H1 (cell line): ENCODE results near the gene CCSER2. TPM values are rescaled to one million over a fixed set of nuclear protein-coding genes. Genes with fewer than 3 reads are reported as not detected.

Source experiments
- ATF3 ChIP-seq: IDR thresholded peaks from 2 replicates; pipeline ENCODE4 v1.6.1; 2011; ENCODE audit warnings: low read depth, mild to moderate bottlenecking, low read length; ENCODE audit not compliant: insufficient read depth
- CEBPB ChIP-seq: IDR thresholded peaks from 2 replicates; pipeline ENCODE4 v1.6.1; 2012; ENCODE audit warnings: low read depth, low read length
- CTCF ChIP-seq, 3 experiments: IDR thresholded peaks; 1 replicate in 2 of 3; 2 replicates in 1 of 3; pipeline versions ENCODE4 v1.5.1 to v1.6.1; 2011; ENCODE audit warnings: low read length in 3 of 3, mild to moderate bottlenecking in 3 of 3, inconsistent platforms in 2 of 3, low read depth in 1 of 3, moderate library complexity in 1 of 3; ENCODE audit not compliant: insufficient read depth in 1 of 3; ENCODE audit errors: control extremely low read depth in 1 of 3
- POU5F1 ChIP-seq: IDR thresholded peaks from 2 replicates; pipeline ENCODE4 v1.6.1; 2011; ENCODE audit warnings: low read depth, mild to moderate bottlenecking, low read length, moderate library complexity
- TEAD4 ChIP-seq: IDR thresholded peaks from 2 replicates; pipeline ENCODE4 v1.6.1; 2012; ENCODE audit warnings: low read depth, low read length, inconsistent platforms, mixed read lengths
- polyA plus RNA-seq, 7 experiments: library from polyadenylated mRNA; depleted of rRNA in 3 of 7; stranded (reverse) in 5 of 7; unstranded in 2 of 7; fragments of >200 nt in 5 of 7; fragments of 200-250 nt in 2 of 7; gene quantifications; 1 replicate in 5 of 7; 2 replicates in 1 of 7; 4 replicates in 1 of 7; pipeline versions ENCODE4 v1.2.1 to v1.2.3, GENCODE V29; 2011 to 2013; ENCODE audit warnings: missing spikeins in 2 of 7, mixed read lengths in 2 of 7
- total RNA-seq: library from RNA; stranded (reverse); fragmentation: NEBNext Ultra II Directional; extraction: Animal tissue kit (Norgen Biotek cat#: 25700); gene quantifications from 2 replicates; pipeline ENCODE4 v1.2.1, GENCODE V29; 2021

Gene CCSER2
- total and polyA plus RNA-seq, 2 of the 8 experiments (the other 6 are each of a cell fraction or from before 2014, with no cell fraction given), result 6.9 to 30.5 TPM

DNA sequence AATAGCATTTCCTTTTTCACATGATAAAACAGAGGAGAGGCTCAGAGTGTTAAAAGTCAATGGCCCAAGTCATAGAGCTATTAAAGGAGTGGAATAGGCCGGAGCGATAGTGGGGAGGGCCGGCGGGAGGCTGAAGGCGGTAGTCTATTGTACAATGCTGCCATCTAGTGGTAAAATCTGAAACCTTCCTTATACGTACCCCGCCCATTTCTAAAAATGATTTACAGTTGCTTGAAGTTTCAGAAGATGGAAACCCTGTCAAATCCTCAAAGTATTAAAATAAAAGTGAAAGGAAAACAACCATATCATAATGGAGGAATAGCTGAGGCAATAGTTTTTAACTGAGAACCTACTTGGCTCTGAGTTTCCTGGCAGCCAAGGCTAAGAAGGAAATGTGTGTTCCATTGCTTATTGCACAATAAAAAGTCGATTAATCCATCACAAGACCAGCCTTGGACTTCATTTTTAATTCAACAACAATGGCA, 209.1 kb downstream of the CCSER2 start (continued):
- TF ChIP-seq CTCF (IDR thresholded peaks at IDR 0.05; ENCODE audit: control extremely low read depth in 1 of 3, insufficient read depth in 1 of 3, low read depth in 1 of 3, low read length in 3 of 3), result peak; percentile 12 to 81 (median 43)
- no peak for TF ChIP-seq POU5F1
- TF ChIP-seq TEAD4, result no peak
- peak; percentile 81 for TF ChIP-seq CEBPB
- no peak for TF ChIP-seq ATF3
